Progenitor cell of endocrine pancreas (in vitro differentiated cells): ENCODE data around the gene MAPKAPK2. TPM values are rescaled to one million over a fixed set of nuclear protein-coding genes. Genes with fewer than 3 reads are reported as not detected.

ENCODE experiments used
- DNase-seq: peaks from one replicate; pipeline ENCODE4 v3.0.0; 2021; ENCODE audit warnings: low spot score; ENCODE audit not compliant: unreplicated experiment
- H3K27ac Mint-ChIP-seq: 2 replicates; pipeline ENCODE4 v1.8.0; 2021; ENCODE audit warnings: mild to moderate bottlenecking, moderate library complexity, mixed read lengths
- H3K27me3 Mint-ChIP-seq: 2 replicates; pipeline ENCODE4 v1.8.0; 2021; ENCODE audit warnings: mixed read lengths
- H3K36me3 Mint-ChIP-seq: 2 replicates; pipeline ENCODE4 v1.8.0; 2022; ENCODE audit warnings: mixed read lengths; ENCODE audit not compliant: insufficient read depth
- H3K4me1 Mint-ChIP-seq: 2 replicates; pipeline ENCODE4 v1.8.0; 2021; ENCODE audit warnings: low read depth, mixed read lengths
- H3K4me3 Mint-ChIP-seq: 2 replicates; pipeline ENCODE4 v1.8.0; 2021; ENCODE audit warnings: low read depth, mild to moderate bottlenecking, moderate library complexity, mixed read lengths
- H3K9me3 Mint-ChIP-seq: 2 replicates; pipeline ENCODE4 v1.8.0; 2021; ENCODE audit warnings: low read depth, mixed read lengths
- total RNA-seq: library from RNA; stranded (reverse); gene quantifications from 2 replicates; pipeline ENCODE4 v1.2.1, GENCODE V29; 2021
- TF ChIP-seq, protein P1 (sequence below): fragments of 200-600 bp; sonication (generic); IDR thresholded peaks from one replicate; pipeline ENCODE4 v1.5.0; 2021; ENCODE audit warnings: antibody characterized with exemption, mild to moderate bottlenecking; ENCODE audit not compliant: unreplicated experiment

The MAPKAPK2 gene
- total RNA-seq, 1 donor from 2014 or later = 60.8 TPM

DNA sequence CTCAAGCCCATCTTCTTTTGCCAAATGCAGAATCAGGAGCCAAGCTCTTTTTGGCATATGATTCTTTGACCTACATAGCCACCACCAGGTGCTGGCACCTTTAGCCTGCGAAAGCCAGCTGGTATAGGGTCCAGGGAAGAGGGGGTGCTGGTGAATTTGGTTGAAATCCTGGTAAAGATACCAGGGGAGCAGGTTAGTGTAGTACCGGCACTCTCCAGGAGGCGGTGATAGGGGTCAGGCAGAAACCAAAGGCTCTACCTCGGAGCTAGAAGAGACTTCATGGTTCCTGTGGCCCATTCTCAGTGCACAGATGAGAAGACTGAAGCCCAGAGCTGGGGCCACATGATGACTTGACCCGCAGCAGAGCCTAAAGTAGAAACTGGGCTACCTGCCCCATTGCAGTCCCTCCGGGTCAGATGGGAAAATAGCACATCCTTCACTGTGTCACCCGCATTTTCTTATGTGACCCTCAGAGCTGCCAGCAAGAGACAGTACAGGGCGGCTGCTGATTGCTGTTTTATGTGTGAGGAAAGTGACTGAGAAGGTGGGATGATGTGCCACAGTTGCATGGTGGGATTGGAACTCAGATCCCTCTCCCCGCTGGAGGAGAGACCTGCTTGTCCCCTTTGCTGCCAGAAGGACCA lies 49.9 kb downstream of the MAPKAPK2 start:
- peaks cover 8% of the 10 kb centered on the region for H3K36me3 Mint-ChIP-seq
- TF ChIP-seq, protein P1, sequence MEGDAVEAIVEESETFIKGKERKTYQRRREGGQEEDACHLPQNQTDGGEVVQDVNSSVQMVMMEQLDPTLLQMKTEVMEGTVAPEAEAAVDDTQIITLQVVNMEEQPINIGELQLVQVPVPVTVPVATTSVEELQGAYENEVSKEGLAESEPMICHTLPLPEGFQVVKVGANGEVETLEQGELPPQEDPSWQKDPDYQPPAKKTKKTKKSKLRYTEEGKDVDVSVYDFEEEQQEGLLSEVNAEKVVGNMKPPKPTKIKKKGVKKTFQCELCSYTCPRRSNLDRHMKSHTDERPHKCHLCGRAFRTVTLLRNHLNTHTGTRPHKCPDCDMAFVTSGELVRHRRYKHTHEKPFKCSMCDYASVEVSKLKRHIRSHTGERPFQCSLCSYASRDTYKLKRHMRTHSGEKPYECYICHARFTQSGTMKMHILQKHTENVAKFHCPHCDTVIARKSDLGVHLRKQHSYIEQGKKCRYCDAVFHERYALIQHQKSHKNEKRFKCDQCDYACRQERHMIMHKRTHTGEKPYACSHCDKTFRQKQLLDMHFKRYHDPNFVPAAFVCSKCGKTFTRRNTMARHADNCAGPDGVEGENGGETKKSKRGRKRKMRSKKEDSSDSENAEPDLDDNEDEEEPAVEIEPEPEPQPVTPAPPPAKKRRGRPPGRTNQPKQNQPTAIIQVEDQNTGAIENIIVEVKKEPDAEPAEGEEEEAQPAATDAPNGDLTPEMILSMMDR = peak; percentile 73
- no peak overlapping the region for H3K27ac Mint-ChIP-seq

DNA sequence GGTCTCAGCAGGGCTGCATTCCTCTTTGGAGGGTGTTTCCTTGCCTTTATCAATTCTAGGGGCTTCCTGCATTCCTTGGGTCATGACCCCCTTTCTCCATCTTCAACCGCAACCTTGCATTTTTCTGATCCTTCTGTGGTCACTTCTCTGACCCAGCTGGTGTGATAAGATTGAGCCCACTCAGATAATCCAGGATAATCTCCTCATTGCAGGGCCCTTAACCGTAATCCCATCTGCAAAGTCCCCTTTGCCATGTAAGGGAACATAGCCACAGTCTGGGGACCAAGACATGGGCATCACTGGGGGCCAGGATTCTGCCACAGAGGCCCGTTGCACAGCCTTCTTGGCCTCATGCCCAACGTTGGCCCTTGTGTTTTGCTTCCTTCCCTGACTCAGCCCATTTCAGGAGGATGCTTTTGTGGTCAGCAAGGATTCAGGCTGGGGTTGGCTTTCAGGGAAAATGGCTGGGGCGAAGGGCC lies 50.9 kb downstream of the MAPKAPK2 start:
- Mint-ChIP-seq H3K36me3 (peaks cover 8% of the 10 kb centered on the region), H3K4me1 (peaks cover 2% of the 10 kb centered on the region), H3K9me3 (no peaks in the 10 kb centered on the region), H3K27me3 (no peaks in the 10 kb centered on the region), H3K27ac (no peak overlapping the region), H3K4me3 (no peak overlapping the region)
- DNase-seq = no peak
- TF ChIP-seq, protein P1 = no peak

More for the DNA sequence above, 49.9 kb downstream of the MAPKAPK2 start:
- H3K4me1 Mint-ChIP-seq = peaks cover 2% of the 10 kb centered on the region
- DNase-seq = peak; percentile 58
- H3K4me3 Mint-ChIP-seq = no peak overlapping the region
- no peaks in the 10 kb centered on the region for H3K27me3 Mint-ChIP-seq
- no peaks in the 10 kb centered on the region for H3K9me3 Mint-ChIP-seq

DNA sequence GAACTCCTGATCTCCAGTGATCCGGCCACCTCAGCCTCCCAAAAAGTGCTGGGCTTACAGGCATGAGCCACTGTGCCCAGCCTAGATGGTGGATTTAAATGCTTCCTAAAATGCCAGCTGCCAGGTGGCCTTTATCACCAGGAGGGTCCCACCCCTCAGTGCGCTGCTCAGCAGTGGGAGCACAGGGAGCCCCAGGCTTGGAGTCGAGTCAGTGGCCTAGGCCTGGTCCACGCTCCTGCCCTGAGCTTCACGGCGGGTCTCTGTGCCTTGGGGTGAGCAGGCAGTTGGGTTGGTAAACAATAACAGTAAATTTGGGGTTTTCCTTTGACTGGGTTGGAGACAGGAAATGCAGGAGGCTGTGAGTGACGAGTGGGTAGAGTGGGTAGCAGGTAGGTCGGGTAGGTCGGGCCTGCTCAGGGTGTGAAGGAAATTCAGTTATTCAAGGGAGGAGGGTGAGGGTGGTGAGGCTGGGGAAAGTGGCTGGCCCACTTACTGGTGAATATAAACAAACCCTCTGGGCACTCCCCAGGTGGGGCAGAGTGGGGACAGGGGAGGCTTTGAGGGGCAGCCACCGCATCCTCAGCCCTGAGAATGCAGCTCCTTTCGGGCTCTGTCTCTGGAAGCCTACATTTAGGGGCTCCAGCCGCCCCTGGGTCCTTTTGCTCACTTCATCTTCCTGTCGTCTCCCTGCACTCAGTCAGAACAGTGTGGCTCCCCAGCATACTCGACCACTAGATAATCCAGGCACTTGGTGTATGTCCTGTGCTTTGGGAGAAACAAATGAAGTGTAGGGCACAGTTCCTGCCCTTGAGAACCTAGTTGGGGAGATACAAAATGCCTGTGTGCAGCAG lies 52.4 kb downstream of the MAPKAPK2 start:
- Mint-ChIP-seq H3K27ac (peak overlapping the region; percentile 52), H3K9me3 (no peaks in the 10 kb centered on the region), H3K4me1 (peaks cover 2% of the 10 kb centered on the region), H3K27me3 (no peaks in the 10 kb centered on the region), H3K36me3 (peaks cover 8% of the 10 kb centered on the region), H3K4me3 (no peak overlapping the region)
- TF ChIP-seq, protein P1 = no peak
- no peak for DNase-seq

DNA sequence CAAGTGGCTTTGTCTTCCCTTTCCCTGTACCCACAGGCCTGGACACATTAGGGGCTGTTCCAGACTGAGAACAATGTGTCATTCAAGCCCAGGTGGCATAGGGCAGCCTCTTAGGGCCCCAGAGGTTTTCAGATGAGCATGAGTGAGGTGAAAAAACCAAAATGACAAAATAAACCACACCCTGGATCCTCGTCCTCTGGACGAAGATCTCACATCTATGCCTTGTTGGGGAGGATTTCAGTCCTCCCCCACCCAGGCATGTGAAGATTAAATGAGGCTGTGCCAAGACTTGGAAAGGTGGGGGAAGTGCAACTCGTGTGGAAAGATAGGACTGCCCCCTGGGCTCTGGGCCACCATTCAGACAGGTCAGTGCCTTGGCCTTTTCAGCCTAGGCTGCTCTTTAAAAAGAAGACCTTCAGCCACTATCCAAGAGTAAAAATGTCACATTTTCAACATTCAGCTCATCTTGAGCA lies 53.1 kb downstream of the MAPKAPK2 start:
- Mint-ChIP-seq H3K4me3 (no peak overlapping the region), H3K9me3 (no peaks in the 10 kb centered on the region), H3K36me3 (peaks cover 6% of the 10 kb centered on the region), H3K27me3 (no peaks in the 10 kb centered on the region), H3K4me1 (peaks cover 2% of the 10 kb centered on the region), H3K27ac (peak overlapping the region; percentile 52)
- DNase-seq = no peak
- TF ChIP-seq, protein P1 = no peak
